Smooth muscle cell (in vitro differentiated cells): ENCODE results near the gene SLC4A5. TPM values are rescaled to one million over a fixed set of nuclear protein-coding genes. Genes with fewer than 3 reads are reported as not detected.
A peak's percentile ranks its signal among the peaks of the same experiment; 100 is the strongest.

Experiments
- DNase-seq: peaks from one replicate; lab custom pipeline; 2025; ENCODE audit not compliant: unreplicated experiment; lab: John Stamatoyannopoulos, UW
- H2AFZ ChIP-seq: fragments of 200-600 bp; sonication (generic); 2 replicates; pipeline ENCODE4 v1.6.0; 2016; ENCODE audit warnings: antibody characterized with exemption, low read depth, mild to moderate bottlenecking
- H3F3A ChIP-seq: fragments of 200-600 bp; sonication (generic); 2 replicates; pipeline ENCODE4 v1.6.0; 2017; ENCODE audit warnings: antibody characterized with exemption, low read depth
- H3K27ac ChIP-seq: fragments of 200-600 bp; sonication (generic); 2 replicates; pipeline ENCODE4 v1.5.1; 2016; ENCODE audit warnings: low read depth, mild to moderate bottlenecking
- H3K27me3 ChIP-seq: fragments of 200-600 bp; sonication (generic); 2 replicates; pipeline ENCODE4 v1.6.1; 2016; ENCODE audit warnings: low read depth, mild to moderate bottlenecking
- H3K36me3 ChIP-seq: fragments of 200-600 bp; sonication (generic); 2 replicates; pipeline ENCODE4 v1.5.1; 2016; ENCODE audit warnings: low read depth
- H3K4me1 ChIP-seq: fragments of 200-600 bp; sonication (generic); 2 replicates; pipeline ENCODE4 v1.5.1; 2016; ENCODE audit warnings: low read depth
- H3K4me2 ChIP-seq: fragments of 200-600 bp; sonication (generic); 2 replicates; pipeline ENCODE4 v1.6.0; 2016; ENCODE audit warnings: mild to moderate bottlenecking
- H3K4me3 ChIP-seq: fragments of 200-600 bp; sonication (generic); 2 replicates; pipeline ENCODE4 v1.5.1; 2016; ENCODE audit warnings: mild to moderate bottlenecking
- H3K79me2 ChIP-seq: fragments of 200-600 bp; sonication (generic); 2 replicates; pipeline ENCODE4 v1.6.0; 2016; ENCODE audit warnings: low read depth, mild to moderate bottlenecking
- H3K9ac ChIP-seq: fragments of 200-600 bp; sonication (generic); 2 replicates; pipeline ENCODE4 v1.6.0; 2016; ENCODE audit warnings: low read depth
- H3K9me3 ChIP-seq: fragments of 200-600 bp; sonication (generic); replicated peaks from 2 replicates; pipeline ENCODE4 v1.5.1; 2016; ENCODE audit warnings: low read depth
- H4K20me1 ChIP-seq: fragments of 200-600 bp; sonication (generic); 2 replicates; pipeline ENCODE4 v1.6.0; 2016; ENCODE audit warnings: low read depth
- WGBS: methylation state at CpG from one replicate; pipeline ENCODE4 v1.1.7; 2016; ENCODE audit warnings: low lambda C conversion rate; 5-methylcytosine and 5-hydroxymethylcytosine counted together
- polyA plus RNA-seq: library from polyadenylated mRNA; unstranded; fragments of >200 nt; fragmentation: Nextera tagmentation; extraction: Ambion mirVana; gene quantifications from 2 replicates; pipeline ENCODE4 v1.2.1, GENCODE V29; 2016
- total RNA-seq: library from RNA; depleted of rRNA; stranded (reverse); fragments of >200 nt; gene quantifications from 2 replicates; pipeline ENCODE4 v1.2.3, GENCODE V29; 2014
- TF ChIP-seq, protein P1 (sequence below): fragments of 200-600 bp; sonication (generic); IDR thresholded peaks from 2 replicates; pipeline ENCODE4 v1.5.1; 2017; ENCODE audit warnings: borderline replicate concordance, mild to moderate bottlenecking, antibody characterized with exemption; ENCODE audit not compliant: insufficient read depth, poor library complexity, severe bottlenecking

Gene SLC4A5
- total and polyA plus RNA-seq, 2 experiments from 2014 or later: 0.46 to 0.99 TPM

DNA sequence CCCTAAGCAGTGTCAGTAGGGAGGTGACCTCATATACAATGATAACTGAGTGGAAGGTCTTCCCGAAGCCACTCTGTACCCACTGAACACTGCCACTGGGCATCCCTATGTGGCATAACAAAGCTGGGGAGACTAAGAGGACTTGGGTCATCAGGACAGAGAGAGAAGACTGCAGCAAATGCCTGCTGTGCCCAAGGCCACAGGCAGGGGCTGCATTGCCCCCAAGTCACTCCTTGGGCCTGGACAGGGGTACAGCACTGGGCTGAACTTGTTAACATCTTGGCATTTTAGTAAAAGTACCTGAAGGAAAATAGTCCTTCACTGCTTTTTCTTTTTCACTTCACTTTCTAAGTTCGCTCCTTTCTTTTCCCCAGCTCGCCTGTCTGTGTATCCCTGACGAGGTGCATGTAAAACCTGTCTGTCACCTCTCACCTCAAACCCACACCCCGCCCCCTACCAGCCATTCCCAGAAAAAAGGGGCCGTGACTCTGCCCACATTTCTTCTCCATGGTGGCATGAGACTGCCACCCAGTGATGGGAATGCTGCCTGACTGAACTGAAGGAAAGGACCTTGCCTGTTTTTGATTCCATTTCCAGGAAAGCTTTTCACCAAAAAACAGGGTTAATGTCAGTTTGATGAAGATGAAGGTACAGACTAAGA is 81.9 kb downstream of the SLC4A5 start:
- H3K4me3 ChIP-seq: no peak overlapping the region
- no peaks in the 10 kb centered on the region for H3K27me3 ChIP-seq
- no peaks in the 10 kb centered on the region for H3K9me3 ChIP-seq
- H4K20me1 ChIP-seq: no peaks in the 10 kb centered on the region
- H2AFZ ChIP-seq: no peak overlapping the region
- no peaks in the 10 kb centered on the region for H3K4me1 ChIP-seq
- no peaks in the 10 kb centered on the region for H3K79me2 ChIP-seq
- no peak for DNase-seq
- H3K9ac ChIP-seq: no peak overlapping the region
- TF ChIP-seq, protein P1, sequence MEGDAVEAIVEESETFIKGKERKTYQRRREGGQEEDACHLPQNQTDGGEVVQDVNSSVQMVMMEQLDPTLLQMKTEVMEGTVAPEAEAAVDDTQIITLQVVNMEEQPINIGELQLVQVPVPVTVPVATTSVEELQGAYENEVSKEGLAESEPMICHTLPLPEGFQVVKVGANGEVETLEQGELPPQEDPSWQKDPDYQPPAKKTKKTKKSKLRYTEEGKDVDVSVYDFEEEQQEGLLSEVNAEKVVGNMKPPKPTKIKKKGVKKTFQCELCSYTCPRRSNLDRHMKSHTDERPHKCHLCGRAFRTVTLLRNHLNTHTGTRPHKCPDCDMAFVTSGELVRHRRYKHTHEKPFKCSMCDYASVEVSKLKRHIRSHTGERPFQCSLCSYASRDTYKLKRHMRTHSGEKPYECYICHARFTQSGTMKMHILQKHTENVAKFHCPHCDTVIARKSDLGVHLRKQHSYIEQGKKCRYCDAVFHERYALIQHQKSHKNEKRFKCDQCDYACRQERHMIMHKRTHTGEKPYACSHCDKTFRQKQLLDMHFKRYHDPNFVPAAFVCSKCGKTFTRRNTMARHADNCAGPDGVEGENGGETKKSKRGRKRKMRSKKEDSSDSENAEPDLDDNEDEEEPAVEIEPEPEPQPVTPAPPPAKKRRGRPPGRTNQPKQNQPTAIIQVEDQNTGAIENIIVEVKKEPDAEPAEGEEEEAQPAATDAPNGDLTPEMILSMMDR: peak; percentile 35
- no peak overlapping the region for H3K4me2 ChIP-seq
- H3K36me3 ChIP-seq: no peaks in the 10 kb centered on the region
- 29% methylated on average over 6 of the region's 6 CpGs for WGBS
- no peak overlapping the region for H3K27ac ChIP-seq
- no peaks in the 10 kb centered on the region for H3F3A ChIP-seq

DNA sequence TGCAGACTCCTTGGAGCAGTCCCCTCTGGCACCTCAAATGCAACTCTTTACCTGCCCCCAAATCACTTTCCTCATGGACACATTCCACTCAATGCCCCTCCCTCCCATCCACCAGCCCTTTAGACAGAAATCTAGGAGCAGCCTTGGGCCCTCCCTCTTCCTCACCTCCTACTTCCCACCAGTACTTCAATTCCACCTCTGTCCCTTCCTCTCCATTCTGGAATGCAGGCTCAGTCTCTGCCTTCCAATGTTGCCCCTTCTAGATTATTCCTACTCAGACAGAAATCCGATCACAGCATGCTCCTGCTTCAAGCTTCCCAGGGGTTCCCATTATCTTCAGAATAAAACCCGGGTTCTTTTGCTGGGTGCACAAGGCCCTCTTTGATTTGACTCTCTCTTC is 82.7 kb downstream of the SLC4A5 start:
- no peaks in the 10 kb centered on the region for H4K20me1 ChIP-seq
- no peak overlapping the region for H3K27ac ChIP-seq
- 86% methylated on average over 2 of the region's 2 CpGs for WGBS
- no peak overlapping the region for H3K4me2 ChIP-seq
- H3K79me2 ChIP-seq: no peaks in the 10 kb centered on the region
- H3K4me3 ChIP-seq: no peak overlapping the region
- H2AFZ ChIP-seq: no peak overlapping the region
- TF ChIP-seq, protein P1: no peak
- H3F3A ChIP-seq: no peaks in the 10 kb centered on the region
- H3K9ac ChIP-seq: no peak overlapping the region
- no peaks in the 10 kb centered on the region for H3K27me3 ChIP-seq
- H3K4me1 ChIP-seq: no peaks in the 10 kb centered on the region
- H3K9me3 ChIP-seq: no peaks in the 10 kb centered on the region
- H3K36me3 ChIP-seq: no peaks in the 10 kb centered on the region
- no peak for DNase-seq

GRCh38 chr2:74259733-74260132 is 83.5 kb downstream of the SLC4A5 start:
- H4K20me1 ChIP-seq: no peaks in the 10 kb centered on the region
- H3K27ac ChIP-seq: no peak overlapping the region
- H2AFZ ChIP-seq: no peak overlapping the region
- no peaks in the 10 kb centered on the region for H3K9me3 ChIP-seq
- H3K36me3 ChIP-seq: no peaks in the 10 kb centered on the region
- no peaks in the 10 kb centered on the region for H3K4me1 ChIP-seq
- no peak overlapping the region for H3K4me3 ChIP-seq
- TF ChIP-seq, protein P1: no peak
- H3K79me2 ChIP-seq: no peaks in the 10 kb centered on the region
- WGBS: 72% methylated on average over 4 of the region's 4 CpGs
- DNase-seq: no peak
- no peaks in the 10 kb centered on the region for H3F3A ChIP-seq
- no peak overlapping the region for H3K4me2 ChIP-seq
- H3K9ac ChIP-seq: no peak overlapping the region
- H3K27me3 ChIP-seq: no peaks in the 10 kb centered on the region

- no peak overlapping the region for H3K4me3 ChIP-seq
Observed at GRCh38 chr2:74259191-74259590, 84.0 kb downstream of the SLC4A5 start.

More at GRCh38 chr2:74259191-74259590, 84.0 kb downstream of the SLC4A5 start:
- H3K4me2 ChIP-seq: no peak overlapping the region
- H3K79me2 ChIP-seq: no peaks in the 10 kb centered on the region
- TF ChIP-seq, protein P1: no peak
- no peak overlapping the region for H2AFZ ChIP-seq
- H3K36me3 ChIP-seq: no peaks in the 10 kb centered on the region
- 98% methylated on average over 3 of the region's 3 CpGs for WGBS
- H3K27me3 ChIP-seq: no peaks in the 10 kb centered on the region
- DNase-seq: no peak
- H3K9me3 ChIP-seq: no peaks in the 10 kb centered on the region
- H4K20me1 ChIP-seq: no peaks in the 10 kb centered on the region
- H3K4me1 ChIP-seq: no peaks in the 10 kb centered on the region
- no peak overlapping the region for H3K27ac ChIP-seq
- H3K9ac ChIP-seq: no peak overlapping the region
- no peaks in the 10 kb centered on the region for H3F3A ChIP-seq
